GM23248 (cell line): ENCODE results near the gene NHLH1. TPM values are rescaled to one million over a fixed set of nuclear protein-coding genes. Genes with fewer than 3 reads are reported as not detected.

Experiments used
- DNase-seq: peaks from one replicate; pipeline ENCODE4 v3.0.0-alpha.2; 2015
- H2AFZ ChIP-seq: fragments of 200-600 bp; sonication (generic); 2 replicates; pipeline ENCODE4 v1.6.1; 2016; ENCODE audit warnings: antibody characterized with exemption
- H3F3A ChIP-seq: fragments of 200-600 bp; sonication (generic); 2 replicates; pipeline ENCODE4 v1.6.1; 2016; ENCODE audit warnings: mild to moderate bottlenecking, antibody characterized with exemption, mixed run types; ENCODE audit not compliant: insufficient read depth
- H3K27ac ChIP-seq: fragments of 200-600 bp; sonication (generic); 2 replicates; pipeline ENCODE4 v1.5.1; 2016; ENCODE audit warnings: mild to moderate bottlenecking
- H3K27me3 ChIP-seq: fragments of 200-600 bp; sonication (generic); replicated peaks from 2 replicates; pipeline ENCODE4 v1.6.1; 2016; ENCODE audit warnings: mild to moderate bottlenecking; ENCODE audit not compliant: insufficient read depth
- H3K36me3 ChIP-seq: fragments of 200-600 bp; sonication (generic); 2 replicates; pipeline ENCODE4 v1.6.1; 2016; ENCODE audit warnings: low read depth, mild to moderate bottlenecking
- H3K4me1 ChIP-seq: fragments of 200-600 bp; sonication (generic); 2 replicates; pipeline ENCODE4 v1.6.1; 2016; ENCODE audit warnings: mild to moderate bottlenecking; ENCODE audit not compliant: insufficient read depth
- H3K4me2 ChIP-seq: fragments of 200-600 bp; sonication (generic); one replicate; pipeline ENCODE4 v1.6.1; 2016; ENCODE audit warnings: mild to moderate bottlenecking; ENCODE audit not compliant: unreplicated experiment
- H3K4me3 ChIP-seq: fragments of 200-600 bp; sonication (generic); 2 replicates; pipeline ENCODE4 v1.5.1; 2016; ENCODE audit warnings: mild to moderate bottlenecking
- H3K79me2 ChIP-seq: fragments of 200-600 bp; sonication (generic); 2 replicates; pipeline ENCODE4 v1.6.1; 2016; ENCODE audit warnings: mild to moderate bottlenecking; ENCODE audit not compliant: insufficient read depth
- H3K9ac ChIP-seq: fragments of 200-600 bp; sonication (generic); 2 replicates; pipeline ENCODE4 v1.6.1; 2016; ENCODE audit warnings: mild to moderate bottlenecking
- H3K9me2 ChIP-seq: fragments of 200-600 bp; sonication (generic); 2 replicates; pipeline ENCODE4 v1.6.1; 2016; ENCODE audit warnings: mixed run types, mild to moderate bottlenecking, moderate library complexity; ENCODE audit not compliant: insufficient read depth
- H3K9me3 ChIP-seq: fragments of 200-600 bp; sonication (generic); one replicate; pipeline ENCODE4 v1.6.1; 2017; ENCODE audit warnings: low read depth
- H4K20me1 ChIP-seq: fragments of 200-600 bp; sonication (generic); 2 replicates; pipeline ENCODE4 v1.6.0; 2016; ENCODE audit not compliant: insufficient read depth
- EZH2 ChIP-seq: fragments of 200-600 bp; sonication (generic); IDR thresholded peaks from 2 replicates; pipeline ENCODE4 v1.6.1; 2018; ENCODE audit warnings: antibody characterized with exemption, mild to moderate bottlenecking; ENCODE audit not compliant: insufficient read depth, poor library complexity, severe bottlenecking
- EZH2phosphoT487 ChIP-seq: fragments of 200-600 bp; sonication (generic); IDR thresholded peaks from 2 replicates; pipeline ENCODE4 v1.6.1; 2018; ENCODE audit warnings: antibody characterized with exemption, moderate library complexity, mild to moderate bottlenecking, low read depth; ENCODE audit not compliant: insufficient read depth
- WGBS, 2 experiments: methylation state at CpG; one replicate each; pipeline ENCODE4 v1.1.6; 2015 to 2017; ENCODE audit warnings: low lambda C conversion rate in 2 of 2, low coverage in 1 of 2; ENCODE audit errors: missing lambda C conversion rate in 2 of 2; 5-methylcytosine and 5-hydroxymethylcytosine counted together
- in situ Hi-C: fragments of 300-500 bp; cut with MboI; formaldehyde crosslinking; loops from 2 replicates; pipeline ENCODE4 v1.15.0; 2020
- polyA plus RNA-seq: library from polyadenylated mRNA; unstranded; fragments of >200 nt; fragmentation: Nextera tagmentation; extraction: Ambion mirVana; gene quantifications from 2 replicates; pipeline ENCODE4 v1.2.1, GENCODE V29; 2016
- total RNA-seq: library from RNA; depleted of rRNA; stranded (reverse); fragments of >200 nt; shearing (Covaris generic); gene quantifications from 2 replicates; pipeline ENCODE4 v1.2.3, GENCODE V29; 2014

The NHLH1 gene
- total and polyA plus RNA-seq, 2 experiments from 2014 or later, result 0.31 TPM; not detected in 1

DNA sequence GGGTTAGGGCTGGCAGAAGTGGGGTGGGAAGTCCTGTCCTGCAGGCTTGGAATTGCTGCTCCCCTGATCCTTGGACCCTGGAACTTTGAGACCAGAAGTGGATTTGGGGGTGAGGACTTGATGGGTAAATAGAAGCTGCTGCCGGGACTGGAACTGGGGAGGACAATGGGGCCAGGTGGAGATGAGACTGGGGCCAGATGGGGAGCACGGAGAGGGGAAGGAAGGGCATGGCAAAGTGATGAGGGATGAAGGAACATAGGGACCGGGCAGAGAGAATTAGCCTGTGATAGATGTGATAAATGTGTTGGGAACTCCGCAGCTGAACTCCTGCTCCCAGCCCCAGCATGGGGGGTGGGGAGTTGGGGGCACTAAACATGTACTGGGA lies 637 bp downstream of the NHLH1 start:
- Histone ChIP-seq H3K4me3 (no peak overlapping the region), H4K20me1 (no peaks in the 10 kb centered on the region), H3F3A (peaks cover 4% of the 10 kb centered on the region; the same call in 1 of the 2 replicates), H3K79me2 (no peaks in the 10 kb centered on the region), H3K9ac (no peak overlapping the region), H3K27me3 (no peaks in the 10 kb centered on the region), H3K27ac (no peak overlapping the region), H3K9me2 (no peaks in the 10 kb centered on the region), H3K4me1 (no peaks in the 10 kb centered on the region), H3K4me2 (no peak overlapping the region), H2AFZ (no peak overlapping the region), H3K36me3 (no peaks in the 10 kb centered on the region), H3K9me3 (no peaks in the 10 kb centered on the region)
- no peak for DNase-seq
- TF ChIP-seq EZH2 (no peak), EZH2phosphoT487 (no peak)
- WGBS, 2 experiments, result 5 to 30% methylated on average over 3 to 4 of the region's 4 CpGs
- in situ Hi-C loops, result no loop called here

DNA sequence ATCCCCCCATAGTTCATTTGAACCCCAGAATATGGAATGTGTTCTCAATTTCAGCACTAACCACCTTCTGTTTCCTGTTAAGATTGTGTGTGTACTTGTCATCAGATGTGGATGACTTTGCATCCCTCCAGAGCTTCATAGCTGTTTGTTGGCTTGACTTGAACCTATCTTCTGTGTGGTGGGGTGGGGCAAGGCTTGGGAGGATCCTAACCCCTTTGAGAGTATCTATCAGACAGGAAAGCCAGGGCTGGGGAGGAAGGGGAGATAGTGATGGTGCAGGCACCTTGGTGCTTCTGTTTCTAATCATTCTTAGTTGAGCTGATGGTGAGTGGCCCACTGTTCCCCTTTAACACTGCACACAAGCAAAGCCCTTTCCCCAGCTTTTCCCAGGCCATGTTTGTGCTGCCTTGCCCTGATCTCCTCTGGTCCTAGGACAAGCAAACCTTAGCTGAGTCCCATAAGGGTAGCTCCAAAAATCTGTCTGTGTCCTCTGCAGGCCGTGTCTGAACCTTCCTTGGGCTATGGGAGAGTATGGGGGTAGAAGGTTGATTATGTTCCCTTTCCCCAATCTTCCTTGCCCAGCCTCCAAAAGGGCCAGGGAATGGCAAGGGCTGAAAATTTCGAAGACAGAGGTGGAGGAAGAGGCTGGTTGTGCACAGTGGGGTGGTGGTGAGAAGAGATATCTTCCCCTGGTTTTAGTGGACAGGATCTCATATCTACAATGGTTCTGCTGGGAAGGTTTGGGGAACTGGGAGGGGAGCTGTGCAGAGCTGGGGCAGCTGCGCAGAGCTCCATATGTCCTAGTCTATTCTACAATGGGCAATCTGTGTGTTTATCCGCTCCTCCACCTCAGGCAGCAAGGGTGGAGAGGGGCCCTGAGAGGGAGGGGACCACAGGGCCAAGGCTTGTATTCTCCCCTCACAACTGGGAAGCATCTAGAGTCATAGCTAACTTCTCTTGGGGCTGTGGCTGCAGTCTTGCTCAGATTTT lies 1.4 kb downstream of the NHLH1 start:
- H3K79me2 ChIP-seq, result no peaks in the 10 kb centered on the region
- 89 to 91% methylated on average over 4 of the region's 4 CpGs for WGBS, 2 experiments
- H3K27ac ChIP-seq, result no peak overlapping the region
- no peak overlapping the region for H3K9ac ChIP-seq
- no peak overlapping the region for H3K4me2 ChIP-seq
- no peaks in the 10 kb centered on the region for H3K27me3 ChIP-seq
- in situ Hi-C loops, result no loop called here
- H3K4me3 ChIP-seq, result no peak overlapping the region
- H3K9me3 ChIP-seq, result no peaks in the 10 kb centered on the region
- peaks cover 4% of the 10 kb centered on the region; the same call in 1 of the 2 replicates for H3F3A ChIP-seq
- TF ChIP-seq EZH2 (no peak), EZH2phosphoT487 (no peak)
- H3K36me3 ChIP-seq, result no peaks in the 10 kb centered on the region
- H3K9me2 ChIP-seq, result no peaks in the 10 kb centered on the region
- no peaks in the 10 kb centered on the region for H3K4me1 ChIP-seq
- no peaks in the 10 kb centered on the region for H4K20me1 ChIP-seq
- no peak overlapping the region for H2AFZ ChIP-seq
- no peak for DNase-seq

DNA sequence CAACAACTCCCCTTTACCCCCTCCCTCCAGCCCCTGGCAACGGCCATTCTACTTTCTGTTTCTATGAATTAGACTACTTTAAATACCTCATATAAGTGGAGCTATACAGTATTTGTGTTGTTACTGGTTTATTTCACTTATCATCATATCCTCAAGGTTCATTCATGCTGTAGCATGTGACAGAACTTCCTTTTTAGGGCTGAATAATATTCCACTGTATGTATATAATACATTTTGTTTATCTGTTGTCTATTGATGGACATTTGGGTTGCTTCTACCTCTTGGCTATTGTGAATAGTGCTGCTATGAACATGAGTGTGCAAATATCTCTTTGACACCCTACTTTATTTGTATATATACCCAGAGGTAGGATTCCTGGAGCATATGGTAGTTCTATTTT lies 2.2 kb downstream of the NHLH1 start:
- Histone ChIP-seq H4K20me1 (no peaks in the 10 kb centered on the region), H3K36me3 (no peaks in the 10 kb centered on the region), H3K4me1 (no peaks in the 10 kb centered on the region), H3K9ac (no peak overlapping the region), H3K9me2 (no peaks in the 10 kb centered on the region), H3F3A (no peaks in the 10 kb centered on the region), H3K27me3 (no peaks in the 10 kb centered on the region), H3K79me2 (no peaks in the 10 kb centered on the region), H3K27ac (no peak overlapping the region), H3K9me3 (no peaks in the 10 kb centered on the region), H3K4me2 (no peak overlapping the region), H3K4me3 (no peak overlapping the region), H2AFZ (no peak overlapping the region)
- in situ Hi-C loops, result no loop called here
- no peak for TF ChIP-seq EZH2
- no peak for TF ChIP-seq EZH2phosphoT487
- WGBS, 2 experiments, result 41 to 47% methylated on average over 1 of the region's 1 CpG
- DNase-seq, result no peak

DNA sequence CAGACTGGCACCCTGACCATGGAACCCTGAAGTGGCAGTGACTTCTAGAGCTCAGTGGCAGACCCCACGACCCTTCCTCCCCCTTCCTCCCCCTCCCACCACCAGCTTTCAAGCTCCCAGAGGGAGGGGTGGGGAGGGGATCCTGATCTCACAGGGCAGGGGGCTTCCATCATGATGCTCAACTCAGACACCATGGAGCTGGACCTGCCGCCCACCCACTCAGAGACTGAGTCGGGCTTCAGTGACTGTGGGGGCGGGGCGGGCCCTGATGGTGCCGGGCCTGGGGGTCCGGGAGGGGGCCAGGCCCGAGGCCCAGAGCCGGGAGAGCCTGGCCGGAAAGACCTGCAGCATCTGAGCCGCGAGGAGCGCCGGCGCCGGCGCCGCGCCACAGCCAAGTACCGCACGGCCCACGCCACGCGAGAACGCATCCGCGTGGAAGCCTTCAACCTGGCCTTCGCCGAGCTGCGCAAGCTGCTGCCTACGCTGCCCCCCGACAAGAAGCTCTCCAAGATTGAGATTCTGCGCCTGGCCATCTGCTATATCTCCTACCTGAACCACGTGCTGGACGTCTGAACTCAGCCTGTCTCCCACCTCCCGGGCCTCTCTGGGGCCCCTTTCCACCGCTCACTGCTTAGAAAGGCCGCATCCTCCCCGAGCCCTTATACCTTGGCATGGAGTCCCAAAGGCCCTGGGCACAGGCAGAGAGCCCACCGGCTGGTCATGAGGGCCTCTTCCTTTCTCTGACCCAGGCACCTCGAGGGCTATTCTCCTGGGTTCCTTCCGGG lies 3.9 kb downstream of the NHLH1 start:
- in situ Hi-C loops, result no loop called here

More for the DNA sequence above, 3.9 kb downstream of the NHLH1 start:
- H3K4me1 ChIP-seq, result peaks cover 3% of the 10 kb centered on the region
- H3K36me3 ChIP-seq, result no peaks in the 10 kb centered on the region
- TF ChIP-seq EZH2phosphoT487 (no peak), EZH2 (no peak)
- H4K20me1 ChIP-seq, result no peaks in the 10 kb centered on the region
- no peaks in the 10 kb centered on the region for H3K79me2 ChIP-seq
- no peak overlapping the region for H3K4me3 ChIP-seq
- 73 to 81% methylated on average over 25 to 42 of the region's 42 CpGs for WGBS, 2 experiments
- no peak overlapping the region for H3K4me2 ChIP-seq
- H3K9ac ChIP-seq, result no peak overlapping the region
- no peaks in the 10 kb centered on the region for H3K27me3 ChIP-seq
- H3K9me3 ChIP-seq, result no peaks in the 10 kb centered on the region
- no peak overlapping the region for H3K27ac ChIP-seq
- H3K9me2 ChIP-seq, result no peaks in the 10 kb centered on the region
- H3F3A ChIP-seq, result no peaks in the 10 kb centered on the region
- H2AFZ ChIP-seq, result no peak overlapping the region
- no peak for DNase-seq
